GM19324 (cell line): ENCODE results near the gene CHKB.
"Not testable (repeated sequence)": the region's sequence is repeated elsewhere in the genome, so short reads cannot be mapped to it uniquely, and the experiment has no call there.

Experiments
- ATAC-seq: cut with Tn5 transposase; IDR thresholded peaks from one replicate; pipeline ENCODE4 v1.9.1; 2021; ENCODE audit warnings: mild to moderate bottlenecking, moderate library complexity; ENCODE audit not compliant: unreplicated experiment, low FRiP score

The CHKB gene

DNA sequence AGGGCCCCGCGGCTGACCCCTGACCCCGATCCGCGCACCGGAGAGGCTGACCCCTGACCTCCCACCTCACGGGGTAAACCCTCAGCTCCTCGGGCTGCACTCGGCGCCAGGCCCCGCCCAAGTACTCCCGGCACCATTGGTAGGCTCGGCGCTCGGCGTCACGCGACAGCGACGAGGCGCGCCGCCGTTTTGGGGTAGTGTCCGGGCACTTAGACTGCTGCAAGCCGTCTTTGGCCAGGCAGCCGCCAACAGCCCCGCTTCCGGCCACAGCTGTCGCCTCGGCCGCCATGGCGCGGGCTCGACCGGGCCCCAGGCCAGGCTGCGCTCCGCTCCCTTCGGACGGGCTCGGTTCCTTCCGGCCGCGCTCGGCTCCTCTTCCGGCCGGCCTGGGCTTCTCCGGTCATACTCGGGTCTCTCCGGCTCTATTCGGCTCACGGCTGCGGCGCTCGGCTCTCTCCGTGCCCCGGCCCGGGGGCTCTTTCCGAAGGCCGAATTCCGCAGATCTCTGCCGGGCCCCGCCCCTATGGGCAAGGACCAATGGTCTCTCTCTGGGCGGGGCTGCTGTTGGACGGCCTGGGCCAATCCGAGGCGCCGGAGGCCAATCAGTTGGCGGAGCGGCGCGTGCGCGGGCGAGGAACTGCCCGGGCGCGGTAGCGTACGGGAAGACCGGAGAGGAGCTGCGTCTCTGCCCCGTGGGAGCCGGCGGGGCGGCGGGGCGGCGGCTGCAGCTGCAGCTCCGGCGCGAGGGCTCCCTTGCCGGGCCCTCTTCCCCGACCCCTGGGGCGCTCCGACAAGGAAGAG lies at the start of gene CHKB:
Gene CHKB (minus strand): TSS at position 357 of the 801 bp plus-strand sequence. CDS start 68 bp downstream, at position 289.
- ATAC-seq = peak; percentile 94

GRCh38 chr22:50630376-50630775 lies 47.7 kb upstream of the CHKB start:
- ATAC-seq = no peak

GRCh38 chr22:50628543-50629134 lies 46.0 kb upstream of the CHKB start:
- ATAC-seq = no peak

DNA sequence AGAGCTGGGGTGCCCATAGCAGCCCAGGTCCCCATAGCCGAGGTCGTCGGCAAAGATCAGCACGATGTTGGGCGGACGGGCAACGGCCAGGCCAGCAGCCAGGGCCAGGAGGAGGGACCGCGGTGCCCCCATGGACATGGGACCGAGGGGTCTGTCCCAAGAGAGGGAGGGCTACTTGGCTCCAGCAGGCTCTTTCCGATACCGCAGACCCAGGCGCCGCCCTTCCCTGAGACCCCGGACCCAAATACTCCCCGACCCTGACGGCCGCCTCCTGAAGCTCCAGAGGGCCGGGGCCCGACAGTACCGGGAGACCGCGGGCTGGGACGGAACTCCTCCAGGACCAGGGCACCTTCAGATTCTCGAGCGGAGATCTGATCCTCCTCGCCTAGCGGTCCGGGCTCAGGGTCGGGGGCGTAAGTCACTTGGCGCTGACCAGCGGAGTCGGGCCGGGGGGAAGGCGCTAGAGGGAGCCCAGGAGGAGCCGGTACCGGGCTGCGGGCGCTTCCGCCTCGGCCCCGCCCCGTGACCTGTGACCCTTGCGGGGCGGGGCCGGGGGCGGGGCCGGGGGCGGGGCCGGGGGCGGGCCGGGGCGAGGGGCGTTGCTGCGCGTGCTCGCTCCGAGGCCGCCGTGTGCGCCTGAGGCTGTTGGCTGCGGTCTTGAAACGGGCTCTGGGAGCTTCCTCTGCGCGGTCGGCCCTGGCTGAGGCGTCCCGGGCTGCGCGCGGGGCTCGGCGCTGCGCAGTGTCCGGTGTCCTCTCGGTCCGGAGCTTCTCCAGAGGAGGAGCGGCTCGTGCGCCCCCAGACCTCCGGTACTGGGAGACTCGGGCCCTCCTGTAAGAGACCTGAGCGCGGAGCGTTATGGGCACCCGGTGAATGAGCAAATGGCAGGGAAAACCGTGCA lies 45.2 kb upstream of the CHKB start, which contains the start of gene ARSA:
Gene ARSA (minus strand): TSS at position 511 of the 901 bp plus-strand sequence. CDS start 373 bp downstream, at position 138.
- peak; percentile 85 for ATAC-seq

DNA sequence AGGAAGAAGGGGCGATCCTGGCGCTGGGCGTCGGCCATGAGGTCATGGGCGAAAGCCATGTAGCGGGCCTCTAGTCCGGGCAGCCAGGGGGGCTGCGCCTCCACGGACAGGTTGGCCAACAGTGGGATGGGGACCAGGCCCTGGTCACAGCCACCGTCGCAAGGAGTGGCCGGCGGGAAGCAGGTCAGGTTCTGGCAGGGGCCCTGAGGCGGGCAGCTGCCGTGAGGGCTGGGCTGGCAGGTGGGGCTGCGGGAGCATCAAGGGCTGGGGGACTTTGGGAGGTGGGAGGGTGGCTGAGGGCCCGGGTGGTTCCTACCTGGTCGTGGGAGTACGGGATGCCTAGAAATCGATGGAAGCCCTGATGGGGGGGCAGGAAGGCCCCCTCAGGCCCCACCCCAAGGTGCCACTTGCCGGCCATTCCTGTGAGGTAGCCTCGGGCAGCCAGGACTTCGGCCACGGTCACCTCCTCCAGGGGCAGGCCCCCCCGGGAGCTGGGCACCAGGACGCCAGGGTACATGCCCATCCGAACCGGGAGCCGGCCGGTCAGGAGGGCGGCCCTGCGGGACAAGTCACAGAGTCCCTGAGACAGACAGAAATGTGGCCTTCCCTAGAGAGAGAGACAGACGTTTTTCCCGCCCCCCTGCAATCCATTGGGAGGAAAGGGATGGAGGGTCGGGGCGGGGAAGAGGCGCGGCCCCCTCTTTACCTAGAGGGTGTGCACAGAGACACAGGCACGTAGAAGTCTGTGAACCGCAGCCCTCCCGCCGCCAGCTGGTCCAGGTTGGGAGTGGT lies 44.4 kb upstream of the CHKB start:
- no peak for ATAC-seq

GRCh38 chr22:50626314-50626849 lies 43.7 kb upstream of the CHKB start:
- no peak for ATAC-seq

GRCh38 chr22:50625568-50626313 lies 43.1 kb upstream of the CHKB start:
- no peak for ATAC-seq

DNA sequence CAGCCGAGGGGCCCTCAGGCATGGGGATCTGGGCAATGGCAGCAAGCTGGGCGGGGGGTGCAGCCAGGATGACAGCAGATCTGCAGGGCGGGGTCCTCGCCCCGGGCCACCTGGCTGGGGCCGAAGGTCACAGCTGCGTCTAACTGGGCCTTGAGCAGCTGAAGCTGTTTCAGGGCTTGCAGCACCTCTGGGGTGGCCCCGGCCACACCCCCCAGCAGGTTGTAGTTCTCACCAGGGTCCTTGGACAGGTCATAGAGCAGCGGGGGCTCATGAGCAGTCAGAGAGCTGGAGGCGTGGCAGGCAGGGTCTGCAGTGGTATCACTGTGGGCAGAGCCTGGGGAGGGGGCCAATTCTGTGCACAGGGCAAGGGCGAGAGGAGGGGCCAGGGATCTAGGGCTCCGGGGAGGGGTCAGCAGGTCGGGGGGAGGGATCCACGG lies 42.5 kb upstream of the CHKB start:
- ATAC-seq = no peak

DNA sequence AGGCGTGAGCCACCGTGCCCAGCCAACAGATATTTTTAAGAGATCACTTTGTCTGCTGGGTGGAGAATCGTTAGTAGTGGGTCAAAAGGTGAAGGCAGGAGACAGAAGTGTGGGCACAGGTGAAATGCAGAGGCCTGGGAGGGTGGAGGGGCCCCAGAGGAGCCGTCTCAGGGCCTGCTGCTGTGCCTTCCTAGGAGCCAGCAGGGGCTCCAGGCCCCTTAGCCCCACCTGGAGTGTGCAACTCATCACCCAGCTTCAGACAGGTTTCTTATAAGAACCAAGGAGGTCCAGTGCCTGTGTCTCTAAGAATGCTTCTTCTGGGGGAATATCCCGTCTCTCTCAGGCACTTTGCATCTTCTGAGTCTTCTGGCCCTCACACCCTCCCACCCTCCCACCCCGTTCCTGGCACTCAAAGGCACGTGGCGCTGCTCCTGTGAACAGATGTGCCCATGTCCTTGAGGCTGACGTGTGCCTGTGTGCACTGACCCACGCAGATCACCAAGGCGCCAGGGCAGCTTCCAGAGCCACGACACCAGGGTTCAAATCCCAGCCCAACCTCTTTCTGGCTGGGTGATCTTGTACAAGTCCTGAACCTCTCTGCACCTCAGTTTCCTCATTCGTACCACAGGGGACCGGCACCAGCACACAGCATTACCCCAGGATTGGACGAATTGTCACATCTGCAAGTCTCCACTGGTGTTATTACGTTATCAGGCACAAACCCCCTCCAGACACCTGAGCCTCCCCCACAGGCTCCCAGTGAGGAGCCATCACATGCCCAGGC lies 41.9 kb upstream of the CHKB start:
- ATAC-seq = no peak

- ATAC-seq = no peak
Observed at GRCh38 chr22:50622723-50623327, 40.2 kb upstream of the CHKB start.

GRCh38 chr22:50621948-50622722 lies 39.5 kb upstream of the CHKB start:
- ATAC-seq = no peak

DNA sequence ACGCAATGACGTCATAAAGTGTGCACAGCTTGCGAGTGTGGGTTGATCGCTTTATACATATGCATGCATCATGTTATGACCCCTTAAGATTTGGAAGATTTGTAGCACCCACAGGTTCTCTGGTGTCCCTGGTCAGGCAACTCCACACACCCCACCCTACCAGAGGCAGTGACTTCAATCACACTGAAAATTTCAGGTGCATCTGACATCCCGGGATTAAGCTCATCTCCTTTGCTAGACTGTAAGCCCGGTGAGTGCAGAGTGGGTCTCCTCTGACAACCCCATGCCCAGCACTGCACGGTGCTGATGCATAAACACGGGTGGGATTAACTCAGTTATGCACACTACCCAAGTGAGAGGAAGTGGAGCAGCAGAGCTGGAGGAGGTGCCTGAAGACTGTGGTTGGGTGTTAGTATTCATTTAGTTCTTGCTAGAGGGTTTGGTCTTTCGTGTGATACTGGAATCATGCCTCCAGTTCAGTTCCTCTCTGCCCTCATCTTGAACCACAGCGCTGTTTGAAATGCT lies 38.8 kb upstream of the CHKB start:
- no peak for ATAC-seq

DNA sequence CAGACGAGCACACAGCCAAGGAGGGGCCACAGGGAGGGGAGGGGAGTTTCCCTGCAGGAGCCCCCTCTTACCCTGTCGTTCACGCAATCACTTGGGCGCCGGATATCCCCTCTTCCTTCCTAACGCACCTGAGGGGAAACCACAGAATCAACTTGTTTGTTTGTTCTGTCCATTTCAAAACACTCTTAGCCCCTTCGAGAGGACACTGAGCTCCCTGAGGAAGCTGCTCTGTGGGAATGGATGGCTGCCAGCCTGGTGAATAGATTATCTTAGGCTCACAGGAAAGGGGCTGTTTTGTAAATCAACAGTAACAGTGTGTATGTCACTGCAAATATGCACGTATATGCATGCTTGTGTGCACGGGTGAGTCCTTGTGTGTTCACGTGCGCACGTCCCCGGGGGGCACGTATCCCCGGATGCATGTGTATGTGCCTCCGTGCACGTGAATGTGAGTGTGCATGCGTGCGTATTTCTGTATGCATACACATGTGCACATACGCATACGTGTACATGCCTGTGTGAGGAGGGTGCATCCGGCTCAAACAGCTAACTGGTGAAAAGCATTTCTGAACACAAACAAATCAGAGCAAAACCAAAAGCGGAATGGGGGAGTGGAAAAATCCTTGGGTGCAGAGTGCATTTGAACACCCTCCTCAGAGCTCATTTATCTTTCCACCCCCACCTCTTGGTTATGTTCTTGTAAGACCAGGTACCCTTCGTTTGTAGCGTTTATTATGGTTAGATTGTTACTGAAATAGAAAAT lies 38.1 kb upstream of the CHKB start:
- no peak for ATAC-seq

GRCh38 chr22:50614296-50614695 lies 31.6 kb upstream of the CHKB start:
- ATAC-seq = not testable (repeated sequence)

- no peak for ATAC-seq
Observed at GRCh38 chr22:50613291-50613981, 30.8 kb upstream of the CHKB start.
